DOHH2 (cell line): Measurements from ENCODE around the gene TLR4.

Experiments used
- EZH2phosphoT487 ChIP-seq: fragments of 200-600 bp; sonication (generic); IDR thresholded peaks from 2 replicates; pipeline ENCODE4 v1.6.1; 2017; ENCODE audit warnings: borderline replicate concordance, mild to moderate bottlenecking, antibody characterized with exemption, low read length, moderate library complexity, mixed read lengths
- TF ChIP-seq, protein P1 (sequence below): fragments of 200-600 bp; sonication (generic); IDR thresholded peaks from one replicate; pipeline ENCODE4 v1.5.1; 2014; ENCODE audit warnings: antibody characterized with exemption, mild to moderate bottlenecking, low read depth, low read length; ENCODE audit not compliant: poor library complexity, severe bottlenecking

DNA sequence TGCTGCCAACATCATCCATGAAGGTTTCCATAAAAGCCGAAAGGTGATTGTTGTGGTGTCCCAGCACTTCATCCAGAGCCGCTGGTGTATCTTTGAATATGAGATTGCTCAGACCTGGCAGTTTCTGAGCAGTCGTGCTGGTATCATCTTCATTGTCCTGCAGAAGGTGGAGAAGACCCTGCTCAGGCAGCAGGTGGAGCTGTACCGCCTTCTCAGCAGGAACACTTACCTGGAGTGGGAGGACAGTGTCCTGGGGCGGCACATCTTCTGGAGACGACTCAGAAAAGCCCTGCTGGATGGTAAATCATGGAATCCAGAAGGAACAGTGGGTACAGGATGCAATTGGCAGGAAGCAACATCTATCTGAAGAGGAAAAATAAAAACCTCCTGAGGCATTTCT lies 10.1 kb downstream of the TLR4 start:
- TF ChIP-seq, protein P1, sequence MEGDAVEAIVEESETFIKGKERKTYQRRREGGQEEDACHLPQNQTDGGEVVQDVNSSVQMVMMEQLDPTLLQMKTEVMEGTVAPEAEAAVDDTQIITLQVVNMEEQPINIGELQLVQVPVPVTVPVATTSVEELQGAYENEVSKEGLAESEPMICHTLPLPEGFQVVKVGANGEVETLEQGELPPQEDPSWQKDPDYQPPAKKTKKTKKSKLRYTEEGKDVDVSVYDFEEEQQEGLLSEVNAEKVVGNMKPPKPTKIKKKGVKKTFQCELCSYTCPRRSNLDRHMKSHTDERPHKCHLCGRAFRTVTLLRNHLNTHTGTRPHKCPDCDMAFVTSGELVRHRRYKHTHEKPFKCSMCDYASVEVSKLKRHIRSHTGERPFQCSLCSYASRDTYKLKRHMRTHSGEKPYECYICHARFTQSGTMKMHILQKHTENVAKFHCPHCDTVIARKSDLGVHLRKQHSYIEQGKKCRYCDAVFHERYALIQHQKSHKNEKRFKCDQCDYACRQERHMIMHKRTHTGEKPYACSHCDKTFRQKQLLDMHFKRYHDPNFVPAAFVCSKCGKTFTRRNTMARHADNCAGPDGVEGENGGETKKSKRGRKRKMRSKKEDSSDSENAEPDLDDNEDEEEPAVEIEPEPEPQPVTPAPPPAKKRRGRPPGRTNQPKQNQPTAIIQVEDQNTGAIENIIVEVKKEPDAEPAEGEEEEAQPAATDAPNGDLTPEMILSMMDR, result peak; percentile 39
- TF ChIP-seq EZH2phosphoT487, result no peak
